HT-29 (cell line): Measurements from ENCODE around the gene CCDC78. TPM values are rescaled to one million over a fixed set of nuclear protein-coding genes. Genes with fewer than 3 reads are reported as not detected.
"Not testable (repeated sequence)": the region's sequence is repeated elsewhere in the genome, so short reads cannot be mapped to it uniquely, and the experiment has no call there.

Source experiments
- DNase-seq: peaks from one replicate; pipeline ENCODE4 v3.0.0-alpha.2; 2015; ENCODE audit warnings: low spot score
- total RNA-seq: library from RNA; depleted of rRNA; stranded (reverse); fragments of >200 nt; shearing (Covaris generic); gene quantifications from 2 replicates; pipeline ENCODE4 v1.2.3, GENCODE V29; 2014

Gene CCDC78
- total RNA-seq, 1 experiment from 2014 or later = 22.9 TPM

GRCh38 chr16:694187-694862 lies 31.9 kb downstream of the CCDC78 start:
- DNase-seq = no peak

- no peak for DNase-seq
Observed at GRCh38 chr16:693766-694165, 32.5 kb downstream of the CCDC78 start.

DNA sequence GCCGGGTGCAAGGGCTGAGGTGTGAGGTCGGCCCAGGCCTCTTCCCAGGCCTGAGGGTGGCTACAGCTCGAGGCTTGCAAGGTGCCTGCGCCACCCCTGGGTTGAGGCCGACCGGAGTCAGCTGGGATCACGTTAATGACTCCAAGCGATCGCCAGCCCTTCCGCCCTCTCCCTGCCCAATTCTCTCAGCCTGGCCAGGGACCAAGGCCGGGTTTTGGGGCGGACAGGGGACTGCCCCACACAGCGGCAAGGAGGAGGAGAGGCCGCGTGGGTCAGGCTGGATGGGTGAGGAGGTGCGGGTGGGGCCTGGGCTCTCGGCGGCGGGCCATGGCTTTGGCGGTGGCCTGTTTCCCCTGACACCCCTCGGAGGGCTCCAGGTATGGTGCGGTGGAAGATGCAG lies 32.9 kb downstream of the CCDC78 start:
- DNase-seq = no peak

- no peak for DNase-seq
Observed at GRCh38 chr16:692356-693108, 33.7 kb downstream of the CCDC78 start.

GRCh38 chr16:691242-691641 lies 35.0 kb downstream of the CCDC78 start:
- not testable (repeated sequence) for DNase-seq

DNA sequence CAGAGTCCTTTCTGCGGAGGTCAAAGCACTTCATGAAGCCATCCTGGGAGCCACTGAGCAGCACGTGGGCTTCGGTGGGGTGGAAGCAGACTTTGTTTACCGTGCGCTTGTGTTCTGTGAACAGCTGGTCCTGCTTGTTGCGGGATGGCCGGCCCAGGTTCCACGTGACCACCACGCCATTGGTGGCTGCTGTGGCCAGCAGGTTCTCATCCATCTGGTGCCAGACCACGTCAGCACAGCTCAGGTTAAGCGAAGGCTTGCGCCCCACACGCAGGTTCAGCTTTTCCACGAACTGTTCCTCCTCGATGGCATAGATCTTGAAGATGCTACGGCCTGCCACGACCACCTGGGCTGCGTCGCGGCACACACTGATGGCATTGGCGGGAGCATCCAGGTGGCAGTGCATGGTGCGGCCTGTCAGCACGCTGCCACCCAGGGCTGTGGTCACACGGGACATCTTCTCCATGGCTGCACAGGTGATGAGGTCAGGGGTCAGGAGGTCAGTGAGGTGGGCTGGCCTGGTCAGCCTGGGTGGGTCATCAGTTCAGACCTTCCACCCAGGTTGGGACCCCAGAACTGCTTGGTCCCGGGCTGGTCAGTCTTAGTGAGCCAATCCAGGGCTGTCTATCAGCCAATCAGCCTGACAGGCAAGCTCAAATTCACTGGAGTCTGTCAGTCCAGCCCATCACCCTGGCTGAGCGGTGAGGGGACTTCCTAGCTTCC lies 36.9 kb downstream of the CCDC78 start:
- DNase-seq = no peak

GRCh38 chr16:687499-687898 lies 38.7 kb downstream of the CCDC78 start:
- DNase-seq = no peak

GRCh38 chr16:686459-687260 lies 39.6 kb downstream of the CCDC78 start:
- no peak for DNase-seq

- peak; percentile 76 for DNase-seq
Observed at GRCh38 chr16:685967-686366, 40.3 kb downstream of the CCDC78 start.

- no peak for DNase-seq
Observed at GRCh38 chr16:684961-685696, 41.1 kb downstream of the CCDC78 start.

DNA sequence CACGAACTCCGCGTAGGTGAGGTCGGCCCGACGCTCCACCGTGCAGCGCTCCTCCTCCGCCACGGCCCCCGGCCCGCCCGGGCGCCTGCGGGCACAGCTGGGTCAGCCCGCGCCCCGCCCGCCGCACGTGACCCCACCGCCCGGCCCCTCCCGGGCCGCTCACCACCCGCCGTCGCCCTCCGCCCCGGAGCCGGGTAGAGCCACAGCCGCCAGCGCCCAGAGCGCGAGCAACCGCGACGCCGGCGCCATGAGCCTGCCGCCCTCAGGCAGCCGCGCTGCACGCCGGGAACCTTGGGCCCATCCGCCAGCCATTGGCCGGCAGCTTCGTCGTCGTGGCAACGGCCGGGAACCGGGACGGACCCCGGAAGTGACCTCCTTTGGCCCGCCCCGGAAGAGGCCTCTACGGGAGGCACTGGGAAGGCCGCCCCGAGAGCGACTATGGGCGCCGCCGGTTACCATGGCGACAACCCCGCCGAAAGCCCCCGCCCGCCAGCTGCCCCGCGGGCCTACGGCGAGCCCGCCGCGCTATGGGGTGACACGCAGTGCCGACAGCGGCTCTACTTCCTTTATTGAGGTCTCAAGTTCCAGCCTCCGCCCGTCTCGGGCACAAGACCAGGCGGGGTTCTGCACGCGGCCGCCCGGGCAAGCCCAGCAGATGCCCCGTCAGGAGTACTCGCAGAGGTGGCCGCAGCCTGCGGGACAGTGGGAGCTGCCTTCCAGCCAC lies 42.0 kb downstream of the CCDC78 start, which contains the start of gene JMJD8:
Gene JMJD8, minus strand, starts transcription at position 264 of the 724 bp plus-strand sequence. Its CDS starts 15 bp downstream, at position 249.
- peak; percentile 94 for DNase-seq

GRCh38 chr16:683396-684070 lies 42.7 kb downstream of the CCDC78 start:
- DNase-seq = peak; percentile 60

DNA sequence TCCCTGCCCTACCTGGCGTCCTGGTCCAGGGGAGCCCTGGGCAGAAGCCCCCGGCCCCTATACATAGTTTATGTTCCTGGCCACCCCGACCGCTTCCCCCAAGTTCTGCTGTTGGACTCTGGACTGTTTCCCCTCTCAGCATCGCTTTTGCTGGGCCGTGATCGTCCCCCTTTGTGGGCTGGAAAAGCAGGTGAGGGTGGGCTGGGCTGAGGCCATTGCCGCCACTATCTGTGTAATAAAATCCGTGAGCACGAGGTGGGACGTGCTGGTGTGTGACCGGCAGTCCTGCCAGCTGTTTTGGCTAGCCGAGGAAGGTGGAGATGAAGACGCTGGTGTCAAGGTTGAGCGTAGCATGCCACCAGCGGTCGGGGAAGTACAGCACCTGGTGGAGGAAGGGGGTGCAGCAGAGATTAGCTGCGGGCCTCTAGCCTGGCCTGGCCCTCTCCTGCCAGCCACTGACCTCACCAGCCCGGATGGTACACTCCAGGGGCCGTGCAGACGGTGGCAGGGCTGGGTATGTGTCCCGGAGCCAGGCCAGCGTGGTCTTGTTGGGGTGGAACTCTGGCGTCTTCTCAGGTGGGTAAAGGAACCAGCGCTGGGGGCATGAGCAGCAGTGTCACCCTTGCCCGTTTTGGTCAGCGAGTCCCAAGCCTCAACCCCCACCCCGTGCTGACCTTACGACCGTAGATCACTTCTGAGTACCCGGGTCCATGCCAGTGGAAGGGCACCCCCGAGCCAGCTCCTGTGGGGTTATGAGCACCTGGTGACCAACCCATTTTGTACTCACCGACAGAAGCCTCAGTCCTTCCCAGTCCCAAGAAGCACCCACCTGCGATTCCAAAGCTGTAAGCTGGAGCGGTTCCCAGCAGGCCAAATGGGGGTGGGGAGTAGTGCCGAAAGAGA lies 43.5 kb downstream of the CCDC78 start:
- no peak for DNase-seq

GRCh38 chr16:681746-682427 lies 44.4 kb downstream of the CCDC78 start:
- DNase-seq = no peak

DNA sequence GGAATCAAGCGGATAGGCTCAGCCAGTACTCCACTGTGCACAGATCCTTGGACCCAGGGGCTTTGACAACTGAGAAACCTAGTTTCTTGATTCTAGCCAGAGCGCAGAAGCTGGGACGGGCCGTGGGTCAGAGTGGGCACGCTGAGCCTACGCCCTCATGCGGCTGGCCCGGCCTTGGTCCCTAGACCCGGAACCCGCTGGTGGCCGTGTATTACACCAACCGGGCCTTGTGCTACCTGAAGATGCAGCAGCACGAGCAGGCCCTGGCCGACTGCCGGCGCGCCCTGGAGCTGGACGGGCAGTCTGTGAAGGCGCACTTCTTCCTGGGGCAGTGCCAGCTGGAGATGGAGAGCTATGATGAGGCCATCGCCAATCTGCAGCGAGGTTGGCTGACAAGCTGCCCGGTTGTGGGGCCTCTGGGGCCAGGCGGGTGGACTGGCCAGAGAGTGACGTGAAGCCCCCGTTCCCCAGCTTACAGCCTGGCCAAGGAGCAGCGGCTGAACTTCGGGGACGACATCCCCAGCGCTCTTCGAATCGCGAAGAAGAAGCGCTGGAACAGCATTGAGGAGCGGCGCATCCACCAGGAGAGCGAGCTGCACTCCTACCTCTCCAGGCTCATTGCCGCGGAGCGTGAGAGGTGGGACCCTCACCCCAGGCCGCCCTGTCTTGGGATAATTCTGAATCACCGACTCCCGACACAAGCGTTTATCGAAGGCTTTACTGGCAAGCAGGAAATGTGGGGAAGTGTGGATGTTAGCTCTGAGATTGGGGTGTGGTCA lies 45.1 kb downstream of the CCDC78 start:
- peak; percentile 69 for DNase-seq

- DNase-seq = no peak
Observed at GRCh38 chr16:680625-680945, 45.7 kb downstream of the CCDC78 start.
